Stimulated activated CD4-positive, alpha-beta T cell treated with anti-CD3 and anti-CD28 coated beads, Interleukin-4, amount 100 ng/mL, for 1 hour (primary cell): ENCODE measurements around the gene ANKRD30B.
"Not testable (repeated sequence)": the region's sequence is repeated elsewhere in the genome, so short reads cannot be mapped to it uniquely, and the experiment has no call there.

Experiments used
- DNase-seq: peaks from one replicate; pipeline ENCODE4 v3.0.0-alpha.2; 2020

Gene ANKRD30B

DNA sequence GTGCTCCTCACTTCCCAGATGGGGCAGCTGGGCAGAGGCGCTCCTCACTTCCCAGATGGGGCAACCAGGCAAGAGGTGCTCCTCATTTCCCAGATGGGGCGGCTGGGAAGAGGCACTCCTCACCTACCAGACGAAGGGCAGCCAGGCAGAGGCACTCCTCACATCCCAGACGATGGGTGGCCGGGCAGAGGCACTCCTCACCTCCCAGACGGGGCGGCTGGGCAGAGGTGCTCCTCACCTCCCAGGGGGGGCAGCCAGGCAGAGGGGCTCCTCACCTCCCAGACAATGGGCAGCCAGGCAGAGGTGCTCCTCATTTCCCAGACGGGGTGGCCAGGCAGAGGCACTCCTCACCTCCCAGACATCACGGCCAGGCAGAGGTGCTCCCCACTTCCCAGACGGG lies 110.5 kb downstream of the ANKRD30B start:
- DNase-seq: not testable (repeated sequence)

DNA sequence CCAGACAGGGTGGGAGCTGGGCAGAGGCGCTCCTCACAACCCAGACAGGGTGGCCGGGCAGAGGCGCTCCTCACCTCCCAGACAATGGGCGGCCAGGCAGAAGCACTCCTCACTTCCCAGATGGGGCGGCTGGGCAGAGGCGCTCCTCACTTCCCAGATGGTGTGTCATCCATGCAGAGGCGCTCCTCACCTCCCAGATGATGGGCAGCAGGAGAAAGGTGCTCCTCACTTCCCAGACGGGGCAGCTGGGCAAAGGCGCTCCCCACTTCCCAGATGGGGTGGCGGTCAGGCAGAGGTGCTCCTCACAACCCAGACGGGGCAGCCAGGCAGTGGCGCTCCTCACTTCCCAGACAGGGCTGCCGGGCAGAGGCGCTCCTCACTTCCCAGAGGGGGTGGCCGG lies 112.0 kb downstream of the ANKRD30B start:
- not testable (repeated sequence) for DNase-seq

DNA sequence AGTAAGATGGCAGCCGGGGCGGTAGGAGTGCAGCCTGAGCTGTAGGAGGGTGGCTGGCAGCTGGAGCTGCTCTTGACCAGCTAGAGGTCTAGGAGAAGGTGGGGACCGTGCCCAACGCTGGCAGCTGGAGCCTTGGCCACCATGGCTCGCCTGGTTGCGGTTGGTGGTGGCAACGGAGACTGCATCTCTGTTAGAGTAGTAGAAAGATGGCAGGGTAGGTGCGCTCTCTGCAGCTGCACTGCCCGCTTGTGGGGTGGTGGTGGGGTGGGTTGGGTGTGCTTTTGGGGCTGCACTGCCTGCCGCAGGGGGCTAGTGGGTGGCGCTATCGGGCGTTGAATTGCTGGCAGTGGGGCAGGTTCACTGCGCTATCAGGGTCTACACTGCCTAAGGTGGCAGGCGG lies 118.5 kb downstream of the ANKRD30B start:
- DNase-seq: not testable (repeated sequence)

DNA sequence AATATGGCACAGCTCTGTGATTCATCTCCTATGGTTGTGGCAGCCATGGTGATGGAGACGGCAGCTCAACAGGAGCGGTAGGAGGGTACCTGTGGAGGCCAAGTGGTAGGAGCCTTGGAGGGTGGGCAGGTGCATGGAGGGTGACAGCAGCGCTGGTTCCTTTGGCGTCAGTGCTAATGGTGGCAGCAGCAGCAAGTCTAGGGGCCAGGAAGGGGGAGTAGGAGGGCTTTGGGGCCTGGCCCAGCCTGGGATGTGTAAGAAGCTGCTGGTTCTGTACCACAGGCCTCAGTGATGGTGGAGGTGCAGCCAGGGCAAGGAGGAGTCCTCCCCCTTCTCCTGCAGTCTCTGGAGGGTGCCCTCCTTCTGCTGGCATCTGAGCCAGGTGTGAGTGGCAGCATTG lies 120.0 kb downstream of the ANKRD30B start:
- DNase-seq: not testable (repeated sequence)

DNA sequence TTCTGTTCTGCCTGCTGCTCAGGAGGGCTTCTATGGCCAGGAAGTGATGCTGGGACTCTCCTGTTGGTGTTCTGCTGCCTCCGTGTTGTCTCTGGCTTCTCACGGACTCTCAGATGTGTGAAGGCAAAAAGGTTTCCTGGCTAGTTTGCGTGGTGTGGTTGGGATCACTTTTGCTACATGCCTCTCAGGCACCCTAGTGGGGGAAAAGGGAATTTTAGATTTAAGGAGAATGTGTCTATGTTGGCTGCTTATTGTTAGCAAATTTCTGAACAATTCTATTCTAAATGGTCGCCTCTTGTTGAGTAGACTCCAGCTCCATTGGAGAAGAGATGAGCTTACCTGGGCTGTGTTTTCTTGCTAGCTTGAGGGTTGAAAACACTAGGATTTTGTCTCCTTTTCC lies 120.9 kb downstream of the ANKRD30B start:
- DNase-seq: not testable (repeated sequence)

DNA sequence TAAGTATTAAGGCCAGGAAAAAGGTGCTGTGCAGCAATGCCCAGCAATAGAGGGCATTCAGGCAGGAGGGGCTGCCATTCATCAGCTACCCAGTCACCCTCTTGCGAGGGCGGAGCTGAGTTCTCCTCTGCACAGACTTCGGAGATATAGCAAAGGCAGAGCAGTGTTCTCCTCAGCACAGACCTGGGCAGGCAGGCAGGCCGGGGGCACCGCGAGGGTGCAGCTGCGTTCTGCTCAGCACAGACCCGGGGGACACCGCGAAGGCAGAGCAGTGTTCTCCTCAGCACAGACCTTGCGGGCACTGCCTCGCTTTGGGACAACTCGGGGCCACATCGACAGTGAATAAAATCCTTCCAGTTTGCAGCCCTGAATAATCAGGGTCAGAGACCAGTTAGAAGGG lies 130.9 kb downstream of the ANKRD30B start:
- not testable (repeated sequence) for DNase-seq

DNA sequence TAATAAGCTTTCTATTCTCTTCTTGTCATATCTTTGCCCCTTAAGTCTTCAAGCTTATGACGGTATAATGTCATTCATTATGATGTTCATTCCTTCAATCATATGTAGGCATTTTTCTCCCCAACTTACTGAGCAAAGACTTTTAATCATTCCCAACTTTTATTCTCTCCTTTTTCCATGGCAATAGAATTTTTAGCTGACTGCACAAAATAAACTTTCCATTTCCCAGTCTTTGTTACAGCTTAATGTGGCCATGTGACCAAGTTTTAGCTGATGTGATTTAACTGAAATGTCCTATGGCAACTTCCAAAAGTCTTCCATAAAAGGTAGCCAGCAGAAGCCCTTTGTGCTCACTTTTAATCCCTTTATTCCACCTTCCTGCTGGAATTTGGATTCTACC lies 152.5 kb downstream of the ANKRD30B start:
- DNase-seq: no peak
